ENCODE data around the gene BLM. TPM values are rescaled to one million over a fixed set of nuclear protein-coding genes. Genes with fewer than 3 reads are reported as not detected.
"Not testable (repeated sequence)": the region's sequence is repeated elsewhere in the genome, so short reads cannot be mapped to it uniquely, and the experiment has no call there.

Gene BLM
- total RNA-seq: 10 to 100 TPM; 21.4 to 25.6 (median 23.5) TPM

- ATAC-seq (peak; percentile 99), DNase-seq (peak; percentile 90)
- Mint-ChIP-seq H3K27me3 (ENCODE audit: low read depth) (no peaks in the 10 kb centered on the region), H3K9me3 (no peaks in the 10 kb centered on the region), H3K4me3 (peak within 1 kb of the TSS; percentile 96), H3K4me1 (ENCODE audit: low read depth) (peaks cover 20% of the 10 kb centered on the region), H3K36me3 (ENCODE audit: insufficient read depth) (no peaks in the 10 kb centered on the region)
These were observed at the start of gene BLM for GRCh38 chr15:90716976-90717821. TSS of gene BLM (plus strand) at chr15:90717346. CDS start at chr15:90747393, 30,047 bp downstream.

- DNase-seq; H3K36me3 Mint-ChIP-seq (ENCODE audit: insufficient read depth); ATAC-seq; H3K9me3 Mint-ChIP-seq; H3K4me3 Mint-ChIP-seq: not testable (repeated sequence)
- peaks cover 27% of the 10 kb centered on the region for H3K27me3 Mint-ChIP-seq (ENCODE audit: low read depth)
- peaks cover 23% of the 10 kb centered on the region for H3K4me1 Mint-ChIP-seq (ENCODE audit: low read depth)
These were observed 49.3 kb upstream of the BLM start for GRCh38 chr15:90667755-90668345.

GRCh38 chr15:90670631-90671030, 46.5 kb upstream of the BLM start:
- H3K36me3 Mint-ChIP-seq (ENCODE audit: insufficient read depth); DNase-seq; H3K27me3 Mint-ChIP-seq (ENCODE audit: low read depth); ATAC-seq; H3K4me3 Mint-ChIP-seq; H3K4me1 Mint-ChIP-seq (ENCODE audit: low read depth); H3K9me3 Mint-ChIP-seq: not testable (repeated sequence)

GRCh38 chr15:90671216-90671615, 45.9 kb upstream of the BLM start:
- no peaks in the 10 kb centered on the region for H3K36me3 Mint-ChIP-seq (ENCODE audit: insufficient read depth)
- H3K9me3 Mint-ChIP-seq: no peaks in the 10 kb centered on the region
- H3K4me3 Mint-ChIP-seq: no peak overlapping the region
- ATAC-seq: no peak
- peaks cover 8% of the 10 kb centered on the region for H3K27me3 Mint-ChIP-seq (ENCODE audit: low read depth)
- H3K4me1 Mint-ChIP-seq (ENCODE audit: low read depth): peaks cover 7% of the 10 kb centered on the region
- DNase-seq: no peak

- H3K27me3 Mint-ChIP-seq (ENCODE audit: low read depth); DNase-seq; ATAC-seq; H3K4me3 Mint-ChIP-seq; H3K36me3 Mint-ChIP-seq (ENCODE audit: insufficient read depth); H3K9me3 Mint-ChIP-seq; H3K4me1 Mint-ChIP-seq (ENCODE audit: low read depth): not testable (repeated sequence)
These were observed 43.8 kb upstream of the BLM start for GRCh38 chr15:90673357-90673756.

- Mint-ChIP-seq H3K9me3 (no peaks in the 10 kb centered on the region), H3K36me3 (ENCODE audit: insufficient read depth) (no peaks in the 10 kb centered on the region), H3K4me3 (no peak overlapping the region), H3K27me3 (ENCODE audit: low read depth) (no peaks in the 10 kb centered on the region), H3K4me1 (ENCODE audit: low read depth) (peaks cover 14% of the 10 kb centered on the region)
- DNase-seq (no peak), ATAC-seq (no peak)
These were observed 42.7 kb upstream of the BLM start for GRCh38 chr15:90674476-90674875.

- Mint-ChIP-seq H3K9me3 (no peaks in the 10 kb centered on the region), H3K27me3 (ENCODE audit: low read depth) (no peaks in the 10 kb centered on the region), H3K4me3 (no peak overlapping the region), H3K36me3 (ENCODE audit: insufficient read depth) (no peaks in the 10 kb centered on the region), H3K4me1 (ENCODE audit: low read depth) (peaks cover 16% of the 10 kb centered on the region)
- DNase-seq (no peak), ATAC-seq (no peak)
These were observed 41.7 kb upstream of the BLM start for GRCh38 chr15:90675464-90675863.

GRCh38 chr15:90677807-90678790, 39.0 kb upstream of the BLM start:
- Mint-ChIP-seq H3K9me3 (no peaks in the 10 kb centered on the region), H3K4me1 (ENCODE audit: low read depth) (peaks cover 16% of the 10 kb centered on the region), H3K36me3 (ENCODE audit: insufficient read depth) (no peaks in the 10 kb centered on the region), H3K4me3 (no peak overlapping the region), H3K27me3 (ENCODE audit: low read depth) (no peaks in the 10 kb centered on the region)
- no peak for DNase-seq
- ATAC-seq: peak; percentile 73 to 77

GRCh38 chr15:90679959-90680358, 37.2 kb upstream of the BLM start:
- peaks cover 16% of the 10 kb centered on the region for H3K4me1 Mint-ChIP-seq (ENCODE audit: low read depth)
- DNase-seq: no peak

GRCh38 chr15:90680371-90680935, 36.7 kb upstream of the BLM start:
- H3K4me1 Mint-ChIP-seq (ENCODE audit: low read depth): peaks cover 19% of the 10 kb centered on the region
- peak; percentile 49 to 55 for ATAC-seq

More at GRCh38 chr15:90679959-90680358, 37.2 kb upstream of the BLM start:
- H3K9me3 Mint-ChIP-seq: no peaks in the 10 kb centered on the region
- no peaks in the 10 kb centered on the region for H3K36me3 Mint-ChIP-seq (ENCODE audit: insufficient read depth)
- peaks cover 2% of the 10 kb centered on the region for H3K27me3 Mint-ChIP-seq (ENCODE audit: low read depth)
- H3K4me3 Mint-ChIP-seq: no peak overlapping the region
- ATAC-seq: no peak

GRCh38 chr15:90681056-90681455, 36.1 kb upstream of the BLM start:
- no peak for DNase-seq
- Mint-ChIP-seq H3K4me1 (ENCODE audit: low read depth) (peaks cover 22% of the 10 kb centered on the region), H3K27me3 (ENCODE audit: low read depth) (peaks cover 2% of the 10 kb centered on the region), H3K4me3 (no peak overlapping the region), H3K36me3 (ENCODE audit: insufficient read depth) (no peaks in the 10 kb centered on the region), H3K9me3 (no peaks in the 10 kb centered on the region)
- ATAC-seq: no peak

More at GRCh38 chr15:90680371-90680935, 36.7 kb upstream of the BLM start:
- peaks cover 2% of the 10 kb centered on the region for H3K27me3 Mint-ChIP-seq (ENCODE audit: low read depth)
- H3K4me3 Mint-ChIP-seq: no peak overlapping the region
- H3K36me3 Mint-ChIP-seq (ENCODE audit: insufficient read depth): no peaks in the 10 kb centered on the region
- no peak for DNase-seq
- H3K9me3 Mint-ChIP-seq: no peaks in the 10 kb centered on the region

GRCh38 chr15:90681480-90681879, 35.7 kb upstream of the BLM start:
- H3K27me3 Mint-ChIP-seq (ENCODE audit: low read depth): peaks cover 2% of the 10 kb centered on the region
- DNase-seq (no peak), ATAC-seq (no peak)
- no peaks in the 10 kb centered on the region for H3K9me3 Mint-ChIP-seq
- H3K4me1 Mint-ChIP-seq (ENCODE audit: low read depth): peaks cover 26% of the 10 kb centered on the region
- H3K36me3 Mint-ChIP-seq (ENCODE audit: insufficient read depth): no peaks in the 10 kb centered on the region
- no peak overlapping the region for H3K4me3 Mint-ChIP-seq

GRCh38 chr15:90683371-90683770, 33.8 kb upstream of the BLM start:
- Mint-ChIP-seq H3K27me3 (ENCODE audit: low read depth) (peaks cover 2% of the 10 kb centered on the region), H3K36me3 (ENCODE audit: insufficient read depth) (no peaks in the 10 kb centered on the region), H3K4me1 (ENCODE audit: low read depth) (peaks cover 24% of the 10 kb centered on the region), H3K4me3 (no peak overlapping the region), H3K9me3 (no peaks in the 10 kb centered on the region)
- ATAC-seq: no peak
- no peak for DNase-seq

- ATAC-seq: no peak
- Mint-ChIP-seq H3K36me3 (ENCODE audit: insufficient read depth) (no peaks in the 10 kb centered on the region), H3K4me3 (no peak overlapping the region), H3K27me3 (ENCODE audit: low read depth) (peaks cover 2% of the 10 kb centered on the region), H3K4me1 (ENCODE audit: low read depth) (peaks cover 22% of the 10 kb centered on the region), H3K9me3 (no peaks in the 10 kb centered on the region)
- no peak for DNase-seq
These were observed 33.3 kb upstream of the BLM start for GRCh38 chr15:90683876-90684275.

Measured in activated T-cell treated with anti-CD3 and anti-CD28 coated beads, Interleukin-2, amount 50 U/mL, for 4 hours (primary cell).